ENCODE results near the gene MSI2.

MSI2 gene

GRCh38 chr17:57402681-57403180, 146.4 kb downstream of the MSI2 start:
- no peak for DNase-seq

- DNase-seq: no peak
Observed at GRCh38 chr17:57403236-57403635, 146.9 kb downstream of the MSI2 start.

- no peak for DNase-seq
Observed at GRCh38 chr17:57404073-57404472, 147.8 kb downstream of the MSI2 start.

- no peak for DNase-seq
Observed at GRCh38 chr17:57404795-57405490, 148.6 kb downstream of the MSI2 start.

- DNase-seq: no peak
Observed at GRCh38 chr17:57405491-57406072, 149.3 kb downstream of the MSI2 start.

- no peak for DNase-seq
Observed at GRCh38 chr17:57406131-57406980, 150.0 kb downstream of the MSI2 start.

GRCh38 chr17:57406981-57407286, 150.6 kb downstream of the MSI2 start:
- DNase-seq: no peak

GRCh38 chr17:57407287-57408070, 151.2 kb downstream of the MSI2 start:
- no peak for DNase-seq

- no peak for DNase-seq
Observed at GRCh38 chr17:57408071-57408811, 151.9 kb downstream of the MSI2 start.

- no peak for DNase-seq
Observed at GRCh38 chr17:57410169-57410568, 153.8 kb downstream of the MSI2 start.

GRCh38 chr17:57412520-57413096, 156.3 kb downstream of the MSI2 start:
- DNase-seq: no peak

- DNase-seq: no peak
Observed at GRCh38 chr17:57413848-57414651, 157.7 kb downstream of the MSI2 start.

- no peak for DNase-seq
Observed at GRCh38 chr17:57415751-57416207, 159.5 kb downstream of the MSI2 start.

- DNase-seq: no peak
Observed at GRCh38 chr17:57416369-57416768, 160.0 kb downstream of the MSI2 start.

GRCh38 chr17:57417956-57418355, 161.6 kb downstream of the MSI2 start:
- no peak for DNase-seq

GRCh38 chr17:57418463-57419246, 162.3 kb downstream of the MSI2 start:
- DNase-seq: no peak

GRCh38 chr17:57419940-57420550, 163.7 kb downstream of the MSI2 start:
- no peak for DNase-seq

GRCh38 chr17:57420734-57421717, 164.7 kb downstream of the MSI2 start:
- DNase-seq: no peak
